Hepatocyte (in vitro differentiated cells): ENCODE results near the gene PBX3. TPM values are rescaled to one million over a fixed set of nuclear protein-coding genes. Genes with fewer than 3 reads are reported as not detected.

Source experiments
- DNase-seq: peaks from one replicate; pipeline ENCODE4 v3.0.0-alpha.2; 2016; ENCODE audit warnings: low spot score
- H2AFZ ChIP-seq: fragments of 200-600 bp; sonication (generic); 2 replicates; pipeline ENCODE4 v1.6.0; 2016; ENCODE audit warnings: antibody characterized with exemption, mild to moderate bottlenecking
- H3K27ac ChIP-seq: fragments of 200-600 bp; sonication (generic); 2 replicates; pipeline ENCODE4 v1.5.1; 2016; ENCODE audit warnings: mild to moderate bottlenecking
- H3K27me3 ChIP-seq: fragments of 200-600 bp; sonication (generic); 2 replicates; pipeline ENCODE4 v1.6.1; 2016
- H3K36me3 ChIP-seq: fragments of 200-600 bp; sonication (generic); replicated peaks from 2 replicates; pipeline ENCODE4 v1.5.1; 2016; ENCODE audit warnings: low read depth; ENCODE audit not compliant: insufficient read depth
- H3K4me1 ChIP-seq: fragments of 200-600 bp; sonication (generic); 2 replicates; pipeline ENCODE4 v1.5.1; 2016; ENCODE audit warnings: mild to moderate bottlenecking, moderate library complexity; ENCODE audit not compliant: insufficient read depth
- H3K4me2 ChIP-seq: fragments of 200-600 bp; sonication (generic); 2 replicates; pipeline ENCODE4 v1.6.0; 2016
- H3K4me3 ChIP-seq: fragments of 200-600 bp; sonication (generic); 2 replicates; pipeline ENCODE4 v1.5.1; 2016; ENCODE audit warnings: mild to moderate bottlenecking
- H3K79me2 ChIP-seq: fragments of 200-600 bp; sonication (generic); 2 replicates; pipeline ENCODE4 v1.6.0; 2017; ENCODE audit warnings: mild to moderate bottlenecking
- H3K9me2 ChIP-seq: fragments of 200-600 bp; sonication (generic); replicated peaks from 2 replicates; pipeline ENCODE4 v1.6.0; 2017; ENCODE audit warnings: mild to moderate bottlenecking; ENCODE audit not compliant: insufficient read depth
- H3K9me3 ChIP-seq: fragments of 200-600 bp; sonication (generic); 2 replicates; pipeline ENCODE4 v1.5.1; 2016; ENCODE audit warnings: low read depth, mild to moderate bottlenecking
- H4K20me1 ChIP-seq: fragments of 200-600 bp; sonication (generic); 2 replicates; pipeline ENCODE4 v1.6.0; 2016; ENCODE audit warnings: mild to moderate bottlenecking; ENCODE audit not compliant: insufficient read depth, poor library complexity, severe bottlenecking
- CTCF ChIP-seq: fragments of 200-600 bp; sonication (generic); IDR thresholded peaks from 2 replicates; pipeline ENCODE4 v1.5.1; 2016; ENCODE audit warnings: antibody characterized with exemption, mild to moderate bottlenecking; ENCODE audit not compliant: poor library complexity
- EZH2 ChIP-seq: fragments of 200-600 bp; sonication (generic); IDR thresholded peaks from 2 replicates; pipeline ENCODE4 v1.6.1; 2016; ENCODE audit warnings: antibody characterized with exemption, mild to moderate bottlenecking, borderline replicate concordance
- EZH2phosphoT487 ChIP-seq: fragments of 200-600 bp; sonication (generic); IDR thresholded peaks from one replicate; pipeline ENCODE4 v1.6.1; 2018; ENCODE audit warnings: antibody characterized with exemption, mild to moderate bottlenecking, low read depth, moderate library complexity; ENCODE audit not compliant: unreplicated experiment, severe bottlenecking
- WGBS: methylation state at CpG from one replicate; pipeline ENCODE4 v1.1.6; 2016; ENCODE audit warnings: low lambda C conversion rate; ENCODE audit errors: missing lambda C conversion rate; 5-methylcytosine and 5-hydroxymethylcytosine counted together
- polyA plus RNA-seq: library from polyadenylated mRNA; unstranded; fragments of >200 nt; fragmentation: Nextera tagmentation; extraction: Ambion mirVana; gene quantifications from 2 replicates; pipeline ENCODE4 v1.2.1, GENCODE V29; 2016
- total RNA-seq: library from RNA; depleted of rRNA; stranded (reverse); fragments of >200 nt; gene quantifications from 2 replicates; pipeline ENCODE4 v1.2.3, GENCODE V29; 2014

The PBX3 gene
- total and polyA plus RNA-seq, 2 experiments from 2014 or later, result 15.9 to 23.3 TPM

GRCh38 chr9:125851979-125852378, 104.8 kb downstream of the PBX3 start:
- Histone ChIP-seq H3K36me3 (no peaks in the 10 kb centered on the region), H4K20me1 (no peaks in the 10 kb centered on the region), H3K4me3 (no peak overlapping the region), H3K79me2 (no peaks in the 10 kb centered on the region), H3K9me2 (no peaks in the 10 kb centered on the region), H3K27ac (no peak overlapping the region), H3K4me2 (peak overlapping the region; percentile 4), H2AFZ (no peak overlapping the region), H3K9me3 (no peaks in the 10 kb centered on the region), H3K27me3 (no peaks in the 10 kb centered on the region), H3K4me1 (peaks cover 8% of the 10 kb centered on the region)
- no peak for DNase-seq
- WGBS, result 63% methylated on average over 2 of the region's 2 CpGs
- no peak for TF ChIP-seq CTCF
- TF ChIP-seq EZH2phosphoT487, result no peak
- TF ChIP-seq EZH2, result no peak

- no peaks in the 10 kb centered on the region for H4K20me1 ChIP-seq
- no peaks in the 10 kb centered on the region for H3K79me2 ChIP-seq
Observed at GRCh38 chr9:125852386-125852785, 105.2 kb downstream of the PBX3 start.

GRCh38 chr9:125854553-125855275, 107.5 kb downstream of the PBX3 start:
- H3K4me1 ChIP-seq, result peaks cover 8% of the 10 kb centered on the region
- no peaks in the 10 kb centered on the region for H3K79me2 ChIP-seq
- no peaks in the 10 kb centered on the region for H3K27me3 ChIP-seq
- no peak for TF ChIP-seq EZH2
- no peak for TF ChIP-seq CTCF
- H3K4me2 ChIP-seq, result no peak overlapping the region
- H4K20me1 ChIP-seq, result no peaks in the 10 kb centered on the region
- no peaks in the 10 kb centered on the region for H3K36me3 ChIP-seq
- H3K27ac ChIP-seq, result no peak overlapping the region
- no peak overlapping the region for H2AFZ ChIP-seq
- DNase-seq, result no peak
- H3K4me3 ChIP-seq, result no peak overlapping the region
- no peaks in the 10 kb centered on the region for H3K9me3 ChIP-seq
- no peaks in the 10 kb centered on the region for H3K9me2 ChIP-seq

More at GRCh38 chr9:125852386-125852785, 105.2 kb downstream of the PBX3 start:
- Histone ChIP-seq H3K9me3 (no peaks in the 10 kb centered on the region), H3K27ac (no peak overlapping the region), H3K36me3 (no peaks in the 10 kb centered on the region), H3K4me2 (peak overlapping the region; percentile 4), H3K9me2 (no peaks in the 10 kb centered on the region), H3K4me3 (no peak overlapping the region), H2AFZ (no peak overlapping the region), H3K27me3 (no peaks in the 10 kb centered on the region), H3K4me1 (peaks cover 8% of the 10 kb centered on the region)
- no peak for DNase-seq
- WGBS, result 80% methylated on average over 2 of the region's 2 CpGs
- TF ChIP-seq EZH2phosphoT487, result no peak
- TF ChIP-seq CTCF, result no peak
- TF ChIP-seq EZH2, result no peak

GRCh38 chr9:125856331-125856730, 109.2 kb downstream of the PBX3 start:
- H3K4me3 ChIP-seq, result no peak overlapping the region
- no peaks in the 10 kb centered on the region for H3K9me3 ChIP-seq
- no peak overlapping the region for H3K4me2 ChIP-seq
- no peaks in the 10 kb centered on the region for H3K36me3 ChIP-seq
- H3K4me1 ChIP-seq, result peaks cover 8% of the 10 kb centered on the region
- no peaks in the 10 kb centered on the region for H3K27me3 ChIP-seq
- H4K20me1 ChIP-seq, result no peaks in the 10 kb centered on the region
- TF ChIP-seq CTCF (no peak), EZH2 (no peak), EZH2phosphoT487 (no peak)
- H3K9me2 ChIP-seq, result no peaks in the 10 kb centered on the region
- DNase-seq, result no peak
- no peaks in the 10 kb centered on the region for H3K79me2 ChIP-seq
- 85% methylated on average over 9 of the region's 9 CpGs for WGBS
- H2AFZ ChIP-seq, result no peak overlapping the region
- no peak overlapping the region for H3K27ac ChIP-seq
